Keratinocyte (primary cell): Measurements from ENCODE around the gene SLCO3A1. TPM values are rescaled to one million over a fixed set of nuclear protein-coding genes. Genes with fewer than 3 reads are reported as not detected.

Source experiments
- DNase-seq: peaks from one replicate; pipeline ENCODE4 v3.0.0-alpha.2; 2011; ENCODE audit warnings: low read depth, missing footprints, low spot score
- FAIRE-seq: peaks from 2 replicates; lab custom pipeline; 2011; peaks lifted over from hg19 to GRCh38; lab: Jason Lieb, UNC
- H2AFZ ChIP-seq: 2 replicates; pipeline ENCODE4 v1.6.0; 2012; ENCODE audit warnings: low read length, control low read depth, inconsistent platforms; ENCODE audit not compliant: control insufficient read depth
- H3K27ac ChIP-seq: 2 replicates; pipeline ENCODE4 v1.5.1; 2011; ENCODE audit warnings: low read length; ENCODE audit not compliant: control insufficient read depth, insufficient read depth
- H3K27me3 ChIP-seq: 3 replicates; pipeline ENCODE4 v1.6.0; 2011; ENCODE audit warnings: low read length; ENCODE audit not compliant: control insufficient read depth, insufficient read depth; ENCODE audit errors: extremely low read depth
- H3K36me3 ChIP-seq, 2 experiments: 2 replicates in 1 of 2; 3 replicates in 1 of 2; pipeline ENCODE4 v1.5.1; 2011; ENCODE audit warnings: low read length in 2 of 2, mild to moderate bottlenecking in 1 of 2; ENCODE audit not compliant: control insufficient read depth in 2 of 2, insufficient read depth in 2 of 2; ENCODE audit errors: extremely low read depth in 1 of 2
- H3K4me1 ChIP-seq: 3 replicates; pipeline ENCODE4 v1.5.1; 2011; ENCODE audit warnings: low read length; ENCODE audit not compliant: control insufficient read depth, insufficient read depth; ENCODE audit errors: extremely low read depth
- H3K4me2 ChIP-seq: 3 replicates; pipeline ENCODE4 v1.6.0; 2011; ENCODE audit warnings: low read depth, low read length; ENCODE audit not compliant: control insufficient read depth, insufficient read depth; ENCODE audit errors: extremely low read depth
- H3K4me3 ChIP-seq, 3 experiments: fragments of 200-600 bp in 1 of 3; sonication (generic) in 1 of 3; 2 replicates in 2 of 3; 3 replicates in 1 of 3; pipeline ENCODE4 v1.5.1; 2011 to 2016; ENCODE audit warnings: low read length in 3 of 3, mild to moderate bottlenecking in 3 of 3, control low read depth in 2 of 3, inconsistent platforms in 1 of 3, low read depth in 1 of 3, mixed read lengths in 1 of 3, mixed run types in 1 of 3, moderate library complexity in 1 of 3; ENCODE audit not compliant: control insufficient read depth in 2 of 3, insufficient read depth in 2 of 3; ENCODE audit errors: extremely low read depth in 1 of 3
- H3K79me2 ChIP-seq: 2 replicates; pipeline ENCODE4 v1.6.0; 2012; ENCODE audit warnings: low read length; ENCODE audit not compliant: control insufficient read depth, insufficient read depth
- H3K9ac ChIP-seq: 3 replicates; pipeline ENCODE4 v1.6.0; 2011; ENCODE audit warnings: low read length; ENCODE audit not compliant: control insufficient read depth, insufficient read depth; ENCODE audit errors: extremely low read depth
- H3K9me1 ChIP-seq: 3 replicates; pipeline ENCODE4 v1.6.0; 2011; ENCODE audit warnings: low read length; ENCODE audit not compliant: control insufficient read depth, insufficient read depth; ENCODE audit errors: extremely low read depth
- H3K9me3 ChIP-seq: 2 replicates; pipeline ENCODE4 v1.5.1; 2012; ENCODE audit warnings: low read depth, low read length; ENCODE audit not compliant: control insufficient read depth
- H4K20me1 ChIP-seq: 3 replicates; pipeline ENCODE4 v1.6.0; 2011; ENCODE audit warnings: low read length; ENCODE audit not compliant: control insufficient read depth, insufficient read depth; ENCODE audit errors: extremely low read depth
- EZH2 ChIP-seq: IDR thresholded peaks from one replicate; pipeline ENCODE4 v1.6.1; 2012; ENCODE audit warnings: inconsistent platforms, mild to moderate bottlenecking, low read length, moderate library complexity
- dilution Hi-C: fragments of 300-500 bp; cut with MboI; formaldehyde crosslinking; loops from one replicate; pipeline ENCODE4 v1.7.0; 2020; ENCODE audit warnings: low sequenced_read_pairs; ENCODE audit not compliant: extremely low pct_ligation_motif_present
- polyA plus RNA-seq, 5 experiments: library from polyadenylated mRNA; depleted of rRNA in 3 of 5; stranded (reverse) in 3 of 5; stranded (forward) in 1 of 5; unstranded in 1 of 5; fragments of >200 nt; gene quantifications; 1 replicate in 1 of 5; 2 replicates in 3 of 5; 3 replicates in 1 of 5; pipeline versions ENCODE4 v1.2.1 to v1.2.3, GENCODE V29; 2011 to 2012; ENCODE audit warnings: missing spikeins in 2 of 5, low read depth in 1 of 5, low replicate concordance in 1 of 5
- TF ChIP-seq, protein P1 (sequence below), 3 experiments: IDR thresholded peaks in 1 of 3; conservative IDR thresholded peaks in 1 of 3; optimal IDR thresholded peaks in 1 of 3; 2 replicates in 2 of 3; 3 replicates in 1 of 3; pipeline versions ENCODE3 to v1.5.1; 2011; ENCODE audit warnings: low read length in 3 of 3, mild to moderate bottlenecking in 3 of 3, moderate library complexity in 2 of 3, control low read depth in 1 of 3, inconsistent platforms in 1 of 3; ENCODE audit not compliant: insufficient read depth in 2 of 3; ENCODE audit errors: extremely low read depth in 1 of 3

Gene SLCO3A1
- polyA plus RNA-seq, 1 donor (not counting 4 experiments of a cell fraction or from before 2014, with no cell fraction given) = 21.3 TPM

DNA sequence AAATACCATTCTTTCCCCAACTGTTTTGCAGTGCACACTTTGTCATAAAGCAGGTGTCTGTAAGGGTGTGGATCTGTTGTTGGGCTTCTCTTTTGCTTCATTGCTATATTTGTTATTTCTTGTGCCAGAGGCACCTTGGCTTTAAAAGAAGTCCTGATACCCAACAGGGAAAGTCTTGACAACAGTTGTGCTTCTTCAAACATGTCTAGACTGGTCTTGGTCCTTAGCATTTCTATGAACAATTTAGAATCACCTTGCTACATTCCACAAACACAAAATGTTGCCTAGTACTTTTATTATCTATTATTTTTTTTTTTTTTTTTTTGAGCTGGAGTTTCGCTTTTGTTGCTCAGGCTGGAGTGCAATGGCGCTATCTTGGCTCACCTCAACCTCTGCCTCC lies 233.7 kb downstream of the SLCO3A1 start:
- H3K4me3 ChIP-seq = no peak overlapping the region
- H3K36me3 ChIP-seq = peaks cover 0 to 1% of the 10 kb centered on the region in 2 experiments
- H3K4me1 ChIP-seq = peaks cover 4% of the 10 kb centered on the region
- TF ChIP-seq EZH2 = no peak
- DNase-seq (no peak), FAIRE-seq (no peak)
- H3K9ac ChIP-seq = no peak overlapping the region
- H3K4me2 ChIP-seq = peak overlapping the region; percentile 11
- H3K27ac ChIP-seq = no peak overlapping the region
- no peaks in the 10 kb centered on the region for H3K9me3 ChIP-seq
- H3K79me2 ChIP-seq = no peaks in the 10 kb centered on the region
- H3K9me1 ChIP-seq = no peaks in the 10 kb centered on the region
- no peak overlapping the region for H2AFZ ChIP-seq
- peaks cover 4% of the 10 kb centered on the region for H4K20me1 ChIP-seq
- H3K27me3 ChIP-seq = no peaks in the 10 kb centered on the region
- dilution Hi-C loops = no loop called here

- H3K4me2 ChIP-seq = no peak overlapping the region
- DNase-seq = no peak
- TF ChIP-seq, protein P1, sequence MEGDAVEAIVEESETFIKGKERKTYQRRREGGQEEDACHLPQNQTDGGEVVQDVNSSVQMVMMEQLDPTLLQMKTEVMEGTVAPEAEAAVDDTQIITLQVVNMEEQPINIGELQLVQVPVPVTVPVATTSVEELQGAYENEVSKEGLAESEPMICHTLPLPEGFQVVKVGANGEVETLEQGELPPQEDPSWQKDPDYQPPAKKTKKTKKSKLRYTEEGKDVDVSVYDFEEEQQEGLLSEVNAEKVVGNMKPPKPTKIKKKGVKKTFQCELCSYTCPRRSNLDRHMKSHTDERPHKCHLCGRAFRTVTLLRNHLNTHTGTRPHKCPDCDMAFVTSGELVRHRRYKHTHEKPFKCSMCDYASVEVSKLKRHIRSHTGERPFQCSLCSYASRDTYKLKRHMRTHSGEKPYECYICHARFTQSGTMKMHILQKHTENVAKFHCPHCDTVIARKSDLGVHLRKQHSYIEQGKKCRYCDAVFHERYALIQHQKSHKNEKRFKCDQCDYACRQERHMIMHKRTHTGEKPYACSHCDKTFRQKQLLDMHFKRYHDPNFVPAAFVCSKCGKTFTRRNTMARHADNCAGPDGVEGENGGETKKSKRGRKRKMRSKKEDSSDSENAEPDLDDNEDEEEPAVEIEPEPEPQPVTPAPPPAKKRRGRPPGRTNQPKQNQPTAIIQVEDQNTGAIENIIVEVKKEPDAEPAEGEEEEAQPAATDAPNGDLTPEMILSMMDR (optimal IDR thresholded peaks at IDR 0.05 in 1 of 3, IDR thresholded peaks at IDR 0.05 in 1 of 3, conservative IDR thresholded peaks at IDR 0.05 in 1 of 3; ENCODE audit: extremely low read depth in 1 of 3, insufficient read depth in 2 of 3, low read length in 3 of 3) = peak; percentile 85 to 93 (median 86)
- TF ChIP-seq EZH2 = no peak
Observed at GRCh38 chr15:92091155-92091734, 237.7 kb downstream of the SLCO3A1 start.

More at GRCh38 chr15:92091155-92091734, 237.7 kb downstream of the SLCO3A1 start:
- Histone ChIP-seq H3K4me3 (no peak overlapping the region), H3K36me3 (no peaks in the 10 kb centered on the region), H4K20me1 (peaks cover 4% of the 10 kb centered on the region), H3K9me3 (no peaks in the 10 kb centered on the region), H3K4me1 (peaks cover 4% of the 10 kb centered on the region), H2AFZ (no peak overlapping the region), H3K79me2 (no peaks in the 10 kb centered on the region), H3K27ac (no peak overlapping the region), H3K27me3 (no peaks in the 10 kb centered on the region), H3K9ac (no peak overlapping the region), H3K9me1 (no peaks in the 10 kb centered on the region)
- dilution Hi-C loops = no loop called here
- FAIRE-seq = no peak
